ENCODE data around the gene C12orf75.
"Not testable (repeated sequence)": the region's sequence is repeated elsewhere in the genome, so short reads cannot be mapped to it uniquely, and the experiment has no call there.

C12orf75 gene

GRCh38 chr12:105334582-105334981 lies 4.1 kb downstream of the C12orf75 start:
- DNase-seq (ENCODE audit: low read depth in 2 of 3, low spot score in 1 of 3), result no peak

- no peak for DNase-seq (ENCODE audit: low read depth in 2 of 3, low spot score in 1 of 3)
Observed at GRCh38 chr12:105335856-105336255, 5.4 kb downstream of the C12orf75 start.

GRCh38 chr12:105336411-105336810 lies 5.9 kb downstream of the C12orf75 start:
- DNase-seq (ENCODE audit: low read depth in 2 of 3, low spot score in 1 of 3), result no peak

GRCh38 chr12:105337391-105337790 lies 6.9 kb downstream of the C12orf75 start:
- no peak for DNase-seq (ENCODE audit: low read depth in 2 of 3, low spot score in 1 of 3)

GRCh38 chr12:105338966-105339365 lies 8.5 kb downstream of the C12orf75 start:
- no peak for DNase-seq (ENCODE audit: low read depth in 2 of 3, low spot score in 1 of 3)

GRCh38 chr12:105341010-105341409 lies 10.5 kb downstream of the C12orf75 start:
- DNase-seq (ENCODE audit: low read depth in 2 of 3, low spot score in 1 of 3), result no peak

- DNase-seq (ENCODE audit: low read depth in 2 of 3, low spot score in 1 of 3), result not testable (repeated sequence)
Observed at GRCh38 chr12:105341620-105342019, 11.1 kb downstream of the C12orf75 start.

- DNase-seq (ENCODE audit: low read depth in 2 of 3, low spot score in 1 of 3), result no peak
Observed at GRCh38 chr12:105342464-105342863, 12.0 kb downstream of the C12orf75 start.

GRCh38 chr12:105343836-105344235 lies 13.3 kb downstream of the C12orf75 start:
- no peak for DNase-seq (ENCODE audit: low read depth in 2 of 3, low spot score in 1 of 3)

- DNase-seq (ENCODE audit: low read depth in 2 of 3, low spot score in 1 of 3), result no peak
Observed at GRCh38 chr12:105347499-105347898, 17.0 kb downstream of the C12orf75 start.

- DNase-seq (ENCODE audit: low read depth in 2 of 3, low spot score in 1 of 3), result no peak
Observed at GRCh38 chr12:105348142-105348541, 17.7 kb downstream of the C12orf75 start.

- DNase-seq (ENCODE audit: low read depth in 2 of 3, low spot score in 1 of 3), result no peak
Observed at GRCh38 chr12:105348561-105348960, 18.1 kb downstream of the C12orf75 start.

GRCh38 chr12:105349138-105349537 lies 18.6 kb downstream of the C12orf75 start:
- no peak for DNase-seq (ENCODE audit: low read depth in 2 of 3, low spot score in 1 of 3)

GRCh38 chr12:105351523-105351922 lies 21.0 kb downstream of the C12orf75 start:
- DNase-seq (ENCODE audit: low read depth in 2 of 3, low spot score in 1 of 3), result no peak

GRCh38 chr12:105352052-105352451 lies 21.6 kb downstream of the C12orf75 start:
- DNase-seq (ENCODE audit: low read depth in 2 of 3, low spot score in 1 of 3), result no peak

GRCh38 chr12:105352940-105353635 lies 22.6 kb downstream of the C12orf75 start:
- DNase-seq (ENCODE audit: low read depth in 2 of 3, low spot score in 1 of 3), result no peak

- DNase-seq (ENCODE audit: low read depth in 2 of 3, low spot score in 1 of 3), result no peak
Observed at GRCh38 chr12:105355752-105356151, 25.3 kb downstream of the C12orf75 start.

GRCh38 chr12:105357162-105357691 lies 26.7 kb downstream of the C12orf75 start:
- DNase-seq (ENCODE audit: low read depth in 2 of 3, low spot score in 1 of 3), result no peak

GRCh38 chr12:105358789-105359188 lies 28.3 kb downstream of the C12orf75 start:
- DNase-seq (ENCODE audit: low read depth in 2 of 3, low spot score in 1 of 3), result no peak

- no peak for DNase-seq (ENCODE audit: low read depth in 2 of 3, low spot score in 1 of 3)
Observed at GRCh38 chr12:105359856-105360255, 29.4 kb downstream of the C12orf75 start.

- DNase-seq (ENCODE audit: low read depth in 2 of 3, low spot score in 1 of 3), result no peak
Observed at GRCh38 chr12:105363890-105364289, 33.4 kb downstream of the C12orf75 start.

GRCh38 chr12:105365231-105365630 lies 34.7 kb downstream of the C12orf75 start:
- DNase-seq (ENCODE audit: low read depth in 2 of 3, low spot score in 1 of 3), result no peak

- no peak for DNase-seq (ENCODE audit: low read depth in 2 of 3, low spot score in 1 of 3)
Observed at GRCh38 chr12:105368047-105368646, 37.7 kb downstream of the C12orf75 start.
